ENCODE measurements around the gene CAPN8.

Gene CAPN8

GRCh38 chr1:223654083-223654482 is 11.4 kb downstream of the CAPN8 start:
- no peak for TF ChIP-seq CTCF (IDR thresholded peaks at IDR 0.05; ENCODE audit: low read length, missing control alignments)
- H3K4me3 ChIP-seq (replicated peaks; ENCODE audit: low read depth, low read length), result no peak overlapping the region
- no peak for DNase-seq (ENCODE audit: low read depth)

- no peak for TF ChIP-seq CTCF (IDR thresholded peaks at IDR 0.05; ENCODE audit: low read length, missing control alignments)
- DNase-seq (ENCODE audit: low read depth), result no peak
- H3K4me3 ChIP-seq (replicated peaks; ENCODE audit: low read depth, low read length), result no peak overlapping the region
Observed at GRCh38 chr1:223653431-223653830, 12.1 kb downstream of the CAPN8 start.

GRCh38 chr1:223653015-223653414 is 12.5 kb downstream of the CAPN8 start:
- no peak for TF ChIP-seq CTCF (IDR thresholded peaks at IDR 0.05; ENCODE audit: low read length, missing control alignments)
- no peak overlapping the region for H3K4me3 ChIP-seq (replicated peaks; ENCODE audit: low read depth, low read length)
- DNase-seq (ENCODE audit: low read depth), result no peak

- H3K4me3 ChIP-seq (replicated peaks; ENCODE audit: low read depth, low read length), result no peak overlapping the region
- no peak for DNase-seq (ENCODE audit: low read depth)
- no peak for TF ChIP-seq CTCF (IDR thresholded peaks at IDR 0.05; ENCODE audit: low read length, missing control alignments)
Observed at GRCh38 chr1:223652436-223652941, 13.0 kb downstream of the CAPN8 start.

GRCh38 chr1:223651291-223651991 is 14.1 kb downstream of the CAPN8 start:
- no peak for DNase-seq (ENCODE audit: low read depth)
- TF ChIP-seq CTCF (IDR thresholded peaks at IDR 0.05; ENCODE audit: low read length, missing control alignments), result no peak
- no peak overlapping the region for H3K4me3 ChIP-seq (replicated peaks; ENCODE audit: low read depth, low read length)

- TF ChIP-seq CTCF (IDR thresholded peaks at IDR 0.05; ENCODE audit: low read length, missing control alignments), result no peak
- no peak overlapping the region for H3K4me3 ChIP-seq (replicated peaks; ENCODE audit: low read depth, low read length)
- DNase-seq (ENCODE audit: low read depth), result no peak
Observed at GRCh38 chr1:223650465-223650864, 15.0 kb downstream of the CAPN8 start.

- no peak for DNase-seq (ENCODE audit: low read depth)
- no peak for TF ChIP-seq CTCF (IDR thresholded peaks at IDR 0.05; ENCODE audit: low read length, missing control alignments)
- H3K4me3 ChIP-seq (replicated peaks; ENCODE audit: low read depth, low read length), result no peak overlapping the region
Observed at GRCh38 chr1:223649222-223649621, 16.3 kb downstream of the CAPN8 start.
